Measurements from ENCODE around the gene TMED5.

Gene TMED5

DNA sequence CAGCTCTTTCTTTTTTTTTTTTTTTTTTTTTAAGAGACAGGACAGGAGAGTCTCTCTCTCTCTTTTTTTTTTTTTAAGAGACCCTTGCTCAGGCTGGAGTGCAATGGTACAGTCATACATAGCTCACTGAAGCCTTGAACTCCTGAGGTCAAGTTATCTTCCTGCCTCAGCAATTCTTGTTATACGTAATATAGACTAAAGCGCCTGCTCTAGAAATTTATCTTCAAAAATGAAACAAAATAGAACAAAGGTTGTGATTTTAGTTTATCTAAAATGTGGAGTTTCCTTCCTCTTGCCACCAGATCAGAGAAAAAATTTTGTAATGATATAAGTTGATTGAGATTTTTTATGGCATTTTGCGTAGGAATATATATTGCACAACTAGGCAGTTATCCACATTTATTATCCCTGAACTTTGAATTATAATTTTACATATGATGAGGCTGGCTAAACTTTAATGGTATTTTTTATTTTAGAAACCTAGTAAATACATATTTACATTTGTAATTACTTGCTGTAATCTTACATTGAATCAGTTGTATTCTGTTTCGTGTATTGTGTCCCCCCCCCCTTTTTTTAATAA is 56.9 kb downstream of the TMED5 start:
- DNase-seq (ENCODE audit: low spot score): no peak

- no peak for DNase-seq (ENCODE audit: low spot score)
Observed at GRCh38 chr1:93120614-93121013, 59.6 kb downstream of the TMED5 start.

DNA sequence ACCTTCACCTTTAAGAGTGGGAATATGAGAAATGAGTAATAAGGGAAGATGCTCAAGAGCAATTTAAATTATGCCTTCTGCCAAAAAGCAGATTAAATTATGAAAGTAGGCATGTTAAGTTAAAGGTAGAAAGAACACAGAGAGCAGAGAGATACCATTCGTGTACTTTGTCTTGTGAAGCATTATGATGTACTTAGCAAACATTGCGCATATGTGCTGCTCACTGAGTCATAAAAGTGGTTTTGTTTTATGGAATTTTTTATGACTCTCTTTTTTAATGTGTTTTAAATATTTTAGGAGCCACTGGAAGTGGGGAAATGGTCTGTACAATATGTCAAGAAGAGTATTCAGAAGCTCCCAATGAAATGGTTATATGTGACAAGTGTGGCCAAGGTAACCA is 65.8 kb downstream of the TMED5 start:
- no peak for DNase-seq (ENCODE audit: low spot score)

DNA sequence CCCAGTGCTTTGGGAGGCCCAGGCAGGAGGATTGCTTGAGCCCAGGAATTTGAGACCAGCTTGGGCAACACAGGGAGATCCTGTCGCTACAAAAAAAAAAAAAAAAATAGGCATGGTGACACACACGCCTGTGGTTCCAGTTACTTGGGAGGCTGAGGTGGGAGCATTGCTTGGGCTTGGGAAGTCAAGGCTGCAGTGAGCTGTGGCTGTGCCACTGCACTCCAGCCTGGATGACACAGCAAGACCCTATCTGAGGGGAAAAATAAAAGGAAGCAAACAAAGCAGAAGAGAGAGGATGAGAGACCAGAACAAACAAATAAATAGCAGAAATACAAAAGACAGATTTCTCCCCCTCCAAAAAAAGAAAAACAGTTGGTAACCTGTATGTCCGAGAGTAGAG is 67.1 kb downstream of the TMED5 start:
- DNase-seq (ENCODE audit: low spot score): no peak

DNA sequence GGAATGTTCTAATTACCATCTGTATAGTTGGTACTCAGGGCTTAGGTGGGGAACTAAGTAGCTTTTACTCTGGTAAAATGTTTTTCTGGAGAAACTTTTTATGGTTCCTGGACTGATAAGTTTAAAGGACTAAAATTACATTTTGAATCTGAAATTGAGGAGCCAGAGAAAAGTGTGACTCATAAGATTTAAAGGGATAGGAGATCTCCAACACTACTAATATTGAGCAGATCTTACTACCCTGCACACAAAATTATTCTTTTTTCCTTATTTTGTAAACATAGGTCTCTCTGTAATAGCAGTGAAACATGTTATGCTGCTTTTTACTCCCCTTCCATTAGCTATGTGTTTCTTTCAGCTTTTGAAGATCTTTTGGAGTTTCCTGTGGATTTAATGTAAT is 68.7 kb downstream of the TMED5 start:
- no peak for DNase-seq (ENCODE audit: low spot score)

- DNase-seq (ENCODE audit: low spot score): no peak
Observed at GRCh38 chr1:93111065-93111464, 69.1 kb downstream of the TMED5 start.

DNA sequence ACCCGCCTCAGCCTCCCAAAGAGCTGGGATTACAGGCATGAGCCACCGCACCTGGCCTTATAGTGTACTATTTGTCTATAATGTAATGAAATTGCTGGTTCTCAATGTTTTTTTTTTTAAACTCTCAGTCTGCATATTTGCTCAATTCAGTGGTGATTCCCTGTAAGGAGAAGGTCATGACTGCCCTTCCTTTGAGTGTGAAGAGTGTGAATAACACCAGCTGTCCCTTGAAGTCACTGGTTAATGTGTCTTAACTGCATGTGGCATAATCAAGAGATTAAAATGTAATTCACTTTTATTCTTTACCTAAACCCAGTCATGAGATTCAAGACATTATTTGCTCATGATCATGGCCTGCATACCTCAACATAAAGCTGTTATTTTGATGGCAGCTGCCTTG is 70.6 kb downstream of the TMED5 start:
- no peak for DNase-seq (ENCODE audit: low spot score)

- DNase-seq (ENCODE audit: low spot score): no peak
Observed at GRCh38 chr1:93108335-93108734, 71.9 kb downstream of the TMED5 start.

- no peak for DNase-seq (ENCODE audit: low spot score)
Observed at GRCh38 chr1:93107395-93107794, 72.8 kb downstream of the TMED5 start.

GRCh38 chr1:93106226-93106625 is 74.0 kb downstream of the TMED5 start:
- no peak for DNase-seq (ENCODE audit: low spot score)

GRCh38 chr1:93102142-93102541 is 78.1 kb downstream of the TMED5 start:
- no peak for DNase-seq (ENCODE audit: low spot score)
